WTC11 (cell line): ENCODE data around the gene GSS.

Source experiments
- ARID4B ChIP-seq: sonication (generic); formaldehyde crosslinking; IDR thresholded peaks from 2 replicates; pipeline ENCODE4 v1.8.0; 2023; ENCODE audit warnings: missing genetic modification reagents, mild to moderate bottlenecking, borderline replicate concordance
- CTCF ChIP-seq: fragments of 200-600 bp; IDR thresholded peaks from 2 replicates; pipeline ENCODE4 v1.8.0; 2022; ENCODE audit warnings: antibody characterized with exemption
- GABPB1 ChIP-seq: sonication (generic); formaldehyde crosslinking; IDR thresholded peaks from 2 replicates; pipeline ENCODE4 v1.8.1; 2023; ENCODE audit warnings: mild to moderate bottlenecking, missing genetic modification reagents
- HMGXB4 ChIP-seq: sonication (generic); formaldehyde crosslinking; IDR thresholded peaks from 2 replicates; pipeline ENCODE4 v1.8.1; 2023; ENCODE audit warnings: mild to moderate bottlenecking, moderate library complexity, missing genetic modification reagents
- JUN ChIP-seq: sonication (generic); formaldehyde crosslinking; IDR thresholded peaks from 2 replicates; pipeline ENCODE4 v1.8.0; 2023; ENCODE audit warnings: mild to moderate bottlenecking, missing genetic modification reagents
- MAX ChIP-seq: sonication (generic); formaldehyde crosslinking; IDR thresholded peaks from 2 replicates; pipeline ENCODE4 v1.8.0; 2022; ENCODE audit warnings: mild to moderate bottlenecking, missing genetic modification reagents
- MYBL2 ChIP-seq: sonication (generic); formaldehyde crosslinking; IDR thresholded peaks from 2 replicates; pipeline ENCODE4 v1.8.1; 2023; ENCODE audit warnings: mild to moderate bottlenecking, moderate library complexity, missing genetic modification reagents
- NFYB ChIP-seq: sonication (generic); formaldehyde crosslinking; conservative IDR thresholded peaks from 2 replicates; pipeline ENCODE4 v1.8.0; 2022; ENCODE audit warnings: low read depth, missing genetic modification reagents
- NR2C2 ChIP-seq: sonication (generic); formaldehyde crosslinking; IDR thresholded peaks from 2 replicates; pipeline ENCODE4 v1.8.0; 2022; ENCODE audit warnings: mild to moderate bottlenecking, missing genetic modification reagents
- SMAD3 ChIP-seq: sonication (generic); formaldehyde crosslinking; IDR thresholded peaks from 2 replicates; pipeline ENCODE4 v1.8.0; 2022; ENCODE audit warnings: missing genetic modification reagents, mild to moderate bottlenecking, borderline replicate concordance
- SP1 ChIP-seq: sonication (generic); formaldehyde crosslinking; conservative IDR thresholded peaks from 2 replicates; pipeline ENCODE4 v1.8.1; 2022; ENCODE audit warnings: missing genetic modification reagents
- STAT6 ChIP-seq: sonication (generic); formaldehyde crosslinking; conservative IDR thresholded peaks from 2 replicates; pipeline ENCODE4 v1.8.1; 2023; ENCODE audit warnings: mild to moderate bottlenecking, low read depth, missing genetic modification reagents, moderate library complexity
- TCF7 ChIP-seq: sonication (generic); formaldehyde crosslinking; IDR thresholded peaks from 2 replicates; pipeline ENCODE4 v1.8.0; 2022; ENCODE audit warnings: mild to moderate bottlenecking, low read depth, missing genetic modification reagents, moderate library complexity
- USF1 ChIP-seq: sonication (generic); formaldehyde crosslinking; IDR thresholded peaks from 2 replicates; pipeline ENCODE4 v1.8.0; 2022; ENCODE audit warnings: mild to moderate bottlenecking, missing genetic modification reagents

- TF ChIP-seq MYBL2 (no peak), HMGXB4 (no peak), GABPB1 (CRISPR knock-in tag) (no peak), STAT6 (no peak), NFYB (CRISPR knock-in tag) (no peak), CTCF (no peak), NR2C2 (CRISPR knock-in tag) (no peak), JUN (CRISPR knock-in tag) (no peak), USF1 (no peak), SP1 (CRISPR knock-in tag) (no peak), SMAD3 (no peak), ARID4B (no peak), TCF7 (no peak), MAX (no peak)
Observed at GRCh38 chr20:34965051-34965450, 9.4 kb upstream of the GSS start.
